Hematopoietic multipotent progenitor cell treated with erythropoietin and hydrocortisone succinate and interleukin-3 and kit ligand, for 17 days (in vitro differentiated cells): ENCODE measurements around the gene PDE5A.
"Not testable (repeated sequence)": the region's sequence is repeated elsewhere in the genome, so short reads cannot be mapped to it uniquely, and the experiment has no call there.

Experiments
- DNase-seq: peaks from one replicate; pipeline ENCODE4 v3.0.0-alpha.2; 2015; ENCODE audit warnings: low spot score

Gene PDE5A

DNA sequence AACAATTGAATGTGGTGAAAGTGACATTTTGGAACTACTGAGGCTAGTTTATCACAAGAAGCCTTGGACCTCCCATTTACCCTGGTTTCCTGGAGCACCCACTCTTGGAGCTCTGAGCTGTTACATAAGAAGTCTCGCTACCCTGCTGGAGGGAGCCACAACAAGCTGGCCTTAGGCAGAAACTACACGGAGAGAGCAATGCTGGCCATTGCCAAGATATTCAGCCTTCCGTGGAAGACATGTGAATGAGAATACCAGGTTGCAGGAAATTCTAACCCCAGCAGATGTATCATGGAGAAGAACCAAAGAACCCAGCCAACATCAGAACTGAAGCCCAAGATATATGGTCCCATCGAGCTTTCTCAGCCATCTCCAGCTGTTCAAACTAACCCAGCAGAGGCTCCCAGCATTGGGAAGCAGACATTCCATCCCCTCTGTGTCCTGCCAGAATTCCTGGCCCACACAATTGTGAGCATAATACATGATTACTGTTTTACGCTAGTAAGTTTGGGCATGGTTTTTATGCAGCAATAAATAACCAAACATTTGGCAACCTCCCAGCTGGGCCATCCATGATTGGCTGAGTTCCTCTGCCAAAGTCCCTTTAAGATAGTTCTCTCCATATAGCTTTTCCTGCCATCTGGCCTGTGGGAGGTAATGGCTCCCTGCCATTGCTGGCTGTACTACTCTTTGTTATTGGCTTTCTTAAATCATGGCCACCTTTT is 17.9 kb upstream of the PDE5A start:
- DNase-seq, result no peak

DNA sequence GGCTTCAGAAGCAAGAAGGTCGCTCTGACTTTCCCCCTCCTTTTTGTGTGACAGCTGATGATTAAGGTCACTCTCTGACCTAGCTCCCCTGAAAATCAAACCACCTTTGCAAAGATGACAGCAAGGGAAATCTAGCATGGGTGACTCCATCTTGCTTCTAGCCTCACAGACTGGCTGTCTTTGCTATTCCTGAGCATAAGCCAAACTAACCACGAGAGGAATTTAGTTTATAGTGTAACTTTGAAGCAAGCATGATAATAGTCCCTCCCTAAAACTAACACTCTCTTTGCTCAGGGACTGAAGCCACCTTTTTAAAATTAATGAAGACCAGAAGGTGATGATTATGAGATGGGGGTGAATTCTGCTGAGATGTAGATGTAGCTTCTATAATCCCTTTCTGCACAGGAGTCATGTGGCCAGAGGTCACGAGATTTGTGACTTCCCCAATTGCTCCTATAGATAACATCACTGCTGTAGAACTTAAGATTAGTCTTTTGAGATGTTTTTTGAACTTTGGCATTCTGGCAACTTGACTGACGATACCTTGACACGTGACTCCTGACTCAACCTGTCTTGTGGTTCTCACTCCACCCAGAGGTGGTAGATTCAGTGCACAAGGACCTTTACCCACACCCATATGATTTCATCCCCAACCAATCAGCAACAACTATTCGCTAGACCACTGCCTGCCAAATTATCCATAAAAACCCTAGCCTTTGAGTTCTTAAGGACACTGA is 14.9 kb upstream of the PDE5A start:
- DNase-seq, result no peak

GRCh38 chr4:119641765-119642164 is 13.2 kb upstream of the PDE5A start:
- no peak for DNase-seq

GRCh38 chr4:119638359-119638758 is 9.8 kb upstream of the PDE5A start:
- DNase-seq, result no peak

DNA sequence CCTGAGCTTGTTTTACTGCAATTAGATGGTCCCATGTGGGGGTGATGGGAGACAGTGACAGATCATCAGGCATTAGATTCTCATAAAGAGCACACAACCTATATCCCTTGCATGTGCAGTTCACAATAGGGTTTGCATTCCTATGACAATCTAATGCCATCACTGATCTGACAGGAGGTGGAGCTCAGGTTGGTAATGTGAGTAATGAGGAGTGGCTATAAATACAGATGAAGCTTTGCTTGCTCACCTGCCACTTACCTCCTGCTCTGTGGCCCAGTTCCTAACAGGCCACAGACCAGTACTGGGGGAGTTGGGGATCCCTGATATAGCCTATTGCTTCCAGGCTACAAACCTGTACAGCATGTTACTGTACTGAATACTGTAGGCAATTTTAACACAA is 8.2 kb upstream of the PDE5A start:
- DNase-seq, result not testable (repeated sequence)

DNA sequence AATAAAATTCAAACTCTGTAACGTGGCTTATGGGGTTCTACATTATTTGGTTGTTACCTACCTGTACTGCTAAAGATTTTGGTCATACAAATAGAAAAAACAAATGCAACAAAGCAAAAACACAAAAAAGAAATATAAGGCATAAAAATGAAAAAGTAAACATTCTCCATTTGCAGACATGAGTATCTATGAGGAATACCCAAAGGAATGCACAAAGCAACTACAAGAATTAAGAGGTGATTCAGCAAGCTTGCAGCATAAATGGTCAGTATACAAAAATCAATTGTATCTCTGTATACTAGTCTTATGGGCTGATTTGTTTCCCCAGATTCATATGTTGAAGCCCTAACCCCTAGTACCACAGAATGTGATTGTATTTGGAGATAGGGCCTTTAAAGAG is 3.6 kb upstream of the PDE5A start:
- DNase-seq, result no peak

DNA sequence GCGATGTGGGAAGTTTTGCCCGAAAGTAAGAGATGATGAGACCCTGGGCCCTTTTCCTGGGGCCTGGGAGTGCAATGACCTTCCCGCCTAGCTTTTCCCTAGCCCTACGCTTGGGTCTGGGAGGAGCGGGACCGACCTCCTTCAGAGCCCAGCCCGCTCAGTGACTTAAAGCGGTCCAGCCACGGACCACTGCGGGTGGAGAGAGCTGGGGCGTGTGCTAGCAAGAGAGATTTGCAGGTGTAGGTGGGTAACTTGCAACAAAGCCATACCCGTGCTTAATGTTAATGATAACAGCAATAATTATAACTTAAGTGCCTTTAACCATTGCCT is 503 bp upstream of the PDE5A start:
- DNase-seq, result no peak

- peak; percentile 6 for DNase-seq
Measured at GRCh38 chr4:119627267-119628255, 1.0 kb downstream of the PDE5A start.

DNA sequence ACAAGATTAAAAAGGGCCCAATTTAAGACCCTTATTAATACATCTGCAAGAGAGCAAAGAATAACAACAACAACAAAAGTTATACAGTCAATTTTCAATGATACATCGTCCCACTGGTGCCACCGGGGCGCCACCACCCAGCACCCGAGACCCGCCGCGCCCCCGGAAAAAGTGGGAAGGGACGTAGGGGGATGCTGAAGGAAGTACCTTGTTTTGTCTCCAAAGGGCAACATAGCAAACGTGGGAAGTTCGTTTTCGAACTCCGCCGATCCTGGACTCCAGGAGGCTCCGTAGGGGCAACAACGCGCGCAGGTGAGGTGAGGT is 1.7 kb downstream of the PDE5A start:
- DNase-seq, result no peak

- no peak for DNase-seq
Measured at GRCh38 chr4:119626420-119626819, 2.2 kb downstream of the PDE5A start.

DNA sequence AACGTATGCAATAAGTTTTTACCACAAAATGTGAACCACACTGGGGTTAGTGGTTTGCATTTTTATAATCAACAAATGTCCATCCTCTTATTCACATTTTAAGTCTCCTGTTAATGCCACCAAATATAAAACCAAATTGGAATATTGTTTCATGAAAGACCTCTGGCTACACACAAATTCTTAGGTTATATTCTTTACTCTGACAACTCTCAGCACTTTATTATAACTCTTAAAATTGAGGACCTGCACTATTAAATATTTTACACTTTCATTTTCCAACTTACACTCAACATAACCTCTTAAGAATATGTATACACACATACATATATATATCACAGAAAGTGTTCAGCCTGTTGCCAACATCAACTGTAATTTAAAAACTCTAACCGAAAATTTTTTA is 2.8 kb downstream of the PDE5A start:
- DNase-seq, result no peak

DNA sequence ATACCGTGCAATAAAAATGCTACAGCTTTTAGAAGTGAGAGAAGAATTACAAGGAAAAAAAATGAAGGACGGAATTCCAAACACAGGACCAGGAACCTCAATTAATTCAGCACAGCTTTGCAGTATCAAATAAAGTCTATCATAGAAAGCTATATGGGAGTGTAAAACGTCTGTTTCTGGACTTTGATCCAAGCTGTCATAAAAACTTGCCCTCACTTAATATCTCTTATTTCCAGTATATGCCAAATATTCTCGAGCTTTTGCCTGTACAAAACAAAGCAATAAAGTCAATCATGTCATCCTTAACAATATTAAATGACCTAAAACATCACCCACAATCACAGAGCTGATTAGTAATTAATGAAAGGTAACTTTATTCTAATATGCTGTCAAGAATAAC is 4.2 kb downstream of the PDE5A start:
- no peak for DNase-seq

- no peak for DNase-seq
Measured at GRCh38 chr4:119623025-119623424, 5.6 kb downstream of the PDE5A start.

GRCh38 chr4:119615068-119615719 is 13.4 kb downstream of the PDE5A start:
- DNase-seq, result no peak

- DNase-seq, result no peak
Measured at GRCh38 chr4:119604266-119604665, 24.3 kb downstream of the PDE5A start.

- no peak for DNase-seq
Measured at GRCh38 chr4:119602366-119602765, 26.2 kb downstream of the PDE5A start.

DNA sequence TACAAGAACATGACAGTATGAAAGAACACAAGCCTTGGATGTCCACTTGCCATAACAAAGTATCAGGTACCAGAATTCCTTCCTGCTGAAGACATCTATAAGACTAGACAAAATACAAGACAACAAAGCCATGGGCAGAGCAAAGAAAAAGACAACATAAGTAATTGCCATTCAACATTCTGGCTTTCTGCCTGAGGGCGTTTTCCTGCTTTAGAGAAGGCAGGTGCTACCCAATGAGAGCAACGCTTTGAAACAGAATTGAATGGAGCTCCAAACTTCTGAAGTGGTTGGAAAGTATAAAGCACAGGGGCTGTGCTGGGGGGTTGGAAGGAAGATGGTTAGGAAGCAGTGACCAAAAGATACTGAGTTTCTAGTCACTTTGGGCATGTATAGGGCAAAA is 30.1 kb downstream of the PDE5A start:
- no peak for DNase-seq

GRCh38 chr4:119597377-119597776 is 31.2 kb downstream of the PDE5A start:
- no peak for DNase-seq

DNA sequence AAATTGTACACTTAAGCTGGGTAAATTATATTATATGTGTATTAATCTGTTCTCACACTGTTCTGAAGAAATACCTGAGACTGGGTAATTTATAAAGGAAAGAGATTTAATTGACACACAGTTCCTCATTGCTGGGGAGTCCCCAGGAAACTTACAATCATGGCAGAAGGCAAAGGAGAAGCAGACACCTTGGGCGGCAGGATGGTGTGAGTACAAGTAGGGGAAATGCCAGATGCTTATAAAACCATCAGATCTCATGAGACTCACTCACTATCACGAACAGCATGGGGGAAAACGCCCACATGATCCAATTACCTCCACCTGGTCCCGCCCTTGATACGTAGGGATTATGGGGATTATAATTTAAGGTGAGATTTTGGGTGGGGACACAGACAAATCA is 34.9 kb downstream of the PDE5A start:
- no peak for DNase-seq

- DNase-seq, result no peak
Measured at GRCh38 chr4:119592830-119593229, 35.8 kb downstream of the PDE5A start.

GRCh38 chr4:119589165-119589564 is 39.4 kb downstream of the PDE5A start:
- no peak for DNase-seq

DNA sequence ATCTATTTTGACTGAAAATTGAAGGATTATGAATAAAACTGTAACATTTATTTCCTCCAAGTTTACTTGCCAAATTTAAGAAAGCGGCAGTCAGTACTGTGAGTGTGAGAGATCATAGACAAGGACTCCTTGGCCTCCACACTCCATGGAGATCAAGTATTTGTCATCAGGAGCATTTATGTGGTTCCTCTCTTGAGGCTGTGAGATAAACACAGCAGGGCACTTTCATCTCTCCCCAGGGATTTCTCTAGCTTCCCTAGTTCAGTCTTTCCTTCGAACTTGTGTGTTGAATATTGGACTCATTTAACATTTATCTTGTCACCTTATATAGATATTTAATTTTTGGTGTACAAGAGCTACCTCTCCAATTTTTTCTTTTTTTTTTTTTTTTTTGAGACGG is 40.8 kb downstream of the PDE5A start:
- no peak for DNase-seq
